Mesangial cell (primary cell): ENCODE data around the gene TMEM183A. TPM values are rescaled to one million over a fixed set of nuclear protein-coding genes. Genes with fewer than 3 reads are reported as not detected.

Experiments
- total RNA-seq: library from RNA; depleted of rRNA; stranded (reverse); fragments of >200 nt; gene quantifications from 2 replicates; pipeline ENCODE4 v1.2.3, GENCODE V29; 2015

Gene TMEM183A, protein sequence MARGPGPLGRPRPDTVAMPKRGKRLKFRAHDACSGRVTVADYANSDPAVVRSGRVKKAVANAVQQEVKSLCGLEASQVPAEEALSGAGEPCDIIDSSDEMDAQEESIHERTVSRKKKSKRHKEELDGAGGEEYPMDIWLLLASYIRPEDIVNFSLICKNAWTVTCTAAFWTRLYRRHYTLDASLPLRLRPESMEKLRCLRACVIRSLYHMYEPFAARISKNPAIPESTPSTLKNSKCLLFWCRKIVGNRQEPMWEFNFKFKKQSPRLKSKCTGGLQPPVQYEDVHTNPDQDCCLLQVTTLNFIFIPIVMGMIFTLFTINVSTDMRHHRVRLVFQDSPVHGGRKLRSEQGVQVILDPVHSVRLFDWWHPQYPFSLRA
- 54.4 and 60.8 TPM in 2 replicates for total RNA-seq

GRCh38 chr1:203006948-203007871, at the start of gene TMEM183A:
Gene TMEM183A, plus strand, starts transcription at chr1:203007374. Its CDS starts 92 bp downstream, at chr1:203007466.

GRCh38 chr1:202957733-202958543, 49.2 kb upstream of the TMEM183A start, which contains the start of gene ADIPOR1:
Gene ADIPOR1, minus strand, starts transcription at chr1:202958312. Its CDS starts 7,242 bp downstream, at chr1:202951070.

GRCh38 chr1:203026031-203026665, 19.0 kb downstream of the TMEM183A start, which contains the start of gene PPFIA4:
Gene PPFIA4, plus strand, starts transcription at chr1:203026491. Its CDS starts 12,518 bp downstream, at chr1:203039009.

Other genes starting within 250 kb of the TMEM183A start
- gene KDM5B, start 199.0 kb upstream of the TMEM183A start, total RNA-seq: 26.7 and 51.0 TPM in 2 replicates
- gene PCAT6, start 196.4 kb upstream of the TMEM183A start, total RNA-seq: 3.0 TPM in 1 of 2 replicates, not detected in the other
- 6.7 and 8.1 TPM in 2 replicates for gene RABIF, start 118.2 kb upstream of the TMEM183A start, total RNA-seq
- gene KLHL12, start 80.1 kb upstream of the TMEM183A start, total RNA-seq: 17.3 and 17.4 TPM in 2 replicates
- 53.0 and 73.3 TPM in 2 replicates for gene ADIPOR1, start 49.1 kb upstream of the TMEM183A start, total RNA-seq
- gene CYB5R1, start 40.1 kb upstream of the TMEM183A start, total RNA-seq: 26.4 and 29.3 TPM in 2 replicates
- gene PPFIA4, start 19.1 kb downstream of the TMEM183A start, total RNA-seq: 0.38 and 0.98 TPM in 2 replicates
- gene MYOG, start 78.6 kb downstream of the TMEM183A start, total RNA-seq: not detected in 2 replicates
- 22.2 and 30.0 TPM in 2 replicates for gene ADORA1, start 120.4 kb downstream of the TMEM183A start, total RNA-seq
- gene MYBPH, start 168.5 kb downstream of the TMEM183A start, total RNA-seq: not detected in 2 replicates
- gene CHI3L1, start 179.3 kb downstream of the TMEM183A start, total RNA-seq: 0.65 and 14.7 TPM in 2 replicates
- gene CHIT1, start 222.3 kb downstream of the TMEM183A start, total RNA-seq: not detected in 2 replicates